ENCODE results near the gene OPTN. TPM values are rescaled to one million over a fixed set of nuclear protein-coding genes. Genes with fewer than 3 reads are reported as not detected.
A peak's percentile ranks its signal among the peaks of the same experiment; 100 is the strongest.

Gene OPTN
- total and polyA plus RNA-seq, 10 of the 15 experiments (the other 5 are each of a cell fraction or from before 2014, with no cell fraction given) = 15.2 to 42.4 (median 25.5) TPM

GRCh38 chr10:13163859-13164258 lies 63.9 kb downstream of the OPTN start:
- RAD21 ChIA-PET (ENCODE audit: unreplicated experiment) = no interaction called here
- CTCF ChIA-PET = interaction anchor here (0.6 to 4.6 kb wide), 3 partner anchors 138 to 446 kb away, joined by 3 to 67 read pairs (median 3); partner anchors contain the start of gene PHYH
- FAIRE-seq = no peak

More at GRCh38 chr10:13163859-13164258, 63.9 kb downstream of the OPTN start:
- ChIA-PET SMC1A (ENCODE audit: uncharacterized antibody, unreplicated experiment) (interaction anchor here (0.6 to 0.9 kb wide), 2 partner anchors 138 to 800 kb away, joined by 3 read pairs; no protein-coding TSS in a partner anchor), POLR2A (no interaction called here)
- Histone ChIP-seq H3K4me2 (ENCODE audit: control insufficient read depth, insufficient read depth) (peak overlapping the region; percentile 15; the same call in 1 of the 2 replicates), H3K4me3 (no peak overlapping the region; the same call in 1 of the 2 replicates), H3K9ac (ENCODE audit: control insufficient read depth, insufficient read depth, low read length) (no peak overlapping the region), H3K4me1 (ENCODE audit: control insufficient read depth, insufficient read depth, low read length) (peaks cover 7% of the 10 kb centered on the region), H3K9me3 (replicated peaks; ENCODE audit: control insufficient read depth, insufficient read depth, low read length) (no peaks in the 10 kb centered on the region), H3K36me3 (ENCODE audit: control insufficient read depth in 2 of 2, insufficient read depth in 2 of 2, low read length in 1 of 2) (peaks cover 1 to 6% of the 10 kb centered on the region in 2 experiments; a peak in 2 of 4 replicates), H3K27me3 (replicated peaks in 1 of 2; ENCODE audit: control insufficient read depth in 2 of 2, insufficient read depth in 2 of 2, low read length in 1 of 2) (no peaks in the 10 kb centered on the region), H3K79me2 (ENCODE audit: control insufficient read depth, insufficient read depth, low read length) (peaks cover 15% of the 10 kb centered on the region), H3K27ac (ENCODE audit: control insufficient read depth, insufficient read depth) (no peak overlapping the region), H4K20me1 (ENCODE audit: control insufficient read depth, insufficient read depth) (no peaks in the 10 kb centered on the region), H2AFZ (ENCODE audit: control insufficient read depth, low read depth, low read length) (no peak overlapping the region)
- 94% methylated on average over 3 of the region's 3 CpGs for WGBS (ENCODE audit: insufficient coverage, insufficient replicate concordance, low lambda C conversion rate, missing lambda C conversion rate)
- DNase-seq (ENCODE audit: low read depth, low spot score) (no peak), ATAC-seq (no peak)
- intact Hi-C loops (cut with micrococcal nuclease; ENCODE audit: unreplicated experiment) (loop anchor here (10.0 kb wide), 1 partner anchor 281 kb away; no protein-coding TSS in a partner anchor), in situ Hi-C loops (cut with MboI) (loop anchor here (5.0 kb wide), 1 partner anchor 138 kb away; the partner anchor contains the start of gene PHYH)
- no TSS peak for BruUV-seq (replicated peaks)
- TF ChIP-seq POU2F2 (IDR thresholded peaks at IDR 0.05; ENCODE audit: borderline replicate concordance, low read depth, low read length) = no peak
- TF ChIP-seq ATF3 (IDR thresholded peaks at IDR 0.05; ENCODE audit: borderline replicate concordance, extremely low read depth, low read depth, low read length) = no peak
- no peak for TF ChIP-seq E2F8 (IDR thresholded peaks at IDR 0.05; ENCODE audit: low read depth, partially characterized antibody)
- TF ChIP-seq PBX3 (IDR thresholded peaks at IDR 0.05; ENCODE audit: insufficient replicate concordance, low read depth, low read length) = no peak
- no peak for TF ChIP-seq EED (IDR thresholded peaks at IDR 0.05; ENCODE audit: low read depth)
- TF ChIP-seq POLR2AphosphoS5 (IDR thresholded peaks at IDR 0.05; ENCODE audit: low read length) = no peak
- TF ChIP-seq RFX5 (IDR thresholded peaks at IDR 0.05; ENCODE audit: low read depth, low read length) = no peak
- no peak for TF ChIP-seq MEF2A (IDR thresholded peaks at IDR 0.05; ENCODE audit: insufficient read depth, low read depth, low read length)
- no peak for TF ChIP-seq SKIL (IDR thresholded peaks at IDR 0.05; ENCODE audit: low read depth, poor library complexity, severe bottlenecking)
- no peak for TF ChIP-seq ZSCAN29 (IDR thresholded peaks at IDR 0.05)
- TF ChIP-seq SREBF1 (IDR thresholded peaks at IDR 0.05; ENCODE audit: low read length) = no peak
- no peak for TF ChIP-seq SRF (IDR thresholded peaks at IDR 0.05; ENCODE audit: low read depth in 2 of 2, low read length in 2 of 2)
- TF ChIP-seq HDGF (IDR thresholded peaks at IDR 0.05) = no peak
- TF ChIP-seq BCL3 (IDR thresholded peaks at IDR 0.05; ENCODE audit: borderline replicate concordance, insufficient read depth, low read depth, low read length, poor library complexity, severe bottlenecking) = no peak
